ENCODE measurements around the gene ANKRD11.

The ANKRD11 gene

GRCh38 chr16:89396156-89396555 lies 94.2 kb downstream of the ANKRD11 start:
- no peaks in the 10 kb centered on the region for H3F3A ChIP-seq (ENCODE audit: low read depth)
- H3K4me1 ChIP-seq (ENCODE audit: insufficient read depth, low read length, poor library complexity, severe bottlenecking) = no peaks in the 10 kb centered on the region
- H3K27me3 ChIP-seq (ENCODE audit: insufficient read depth, low read length, poor library complexity, severe bottlenecking) = no peaks in the 10 kb centered on the region
- no peak overlapping the region for H2AFZ ChIP-seq (ENCODE audit: low read length)
- no peak overlapping the region for H3K9ac ChIP-seq (ENCODE audit: low read depth, low read length, poor library complexity, severe bottlenecking)
- no peak overlapping the region for H3K4me2 ChIP-seq (ENCODE audit: low read depth, low read length, poor library complexity, severe bottlenecking)
- no peaks in the 10 kb centered on the region for H3K9me3 ChIP-seq (ENCODE audit: insufficient read depth, low read depth, low read length)
- H3K9me2 ChIP-seq (replicated peaks; ENCODE audit: low read depth, low read length) = no peaks in the 10 kb centered on the region
- H3K36me3 ChIP-seq (ENCODE audit: insufficient read depth, low read length) = no peaks in the 10 kb centered on the region; the same call in 1 of the 2 replicates
- no peak for TF ChIP-seq CTCF (conservative IDR thresholded peaks at IDR 0.05; ENCODE audit: low read length)
- no peak for TF ChIP-seq EZH2phosphoT487 (IDR thresholded peaks at IDR 0.05; ENCODE audit: borderline replicate concordance)
- peaks cover 24% of the 10 kb centered on the region for H4K20me1 ChIP-seq (ENCODE audit: insufficient read depth, low read length, poor library complexity, severe bottlenecking)
- peaks cover 81% of the 10 kb centered on the region for H3K79me2 ChIP-seq (ENCODE audit: insufficient read depth, low read length)
- no peak overlapping the region for H3K4me3 ChIP-seq (ENCODE audit: low read length, poor library complexity, severe bottlenecking)

- Histone ChIP-seq H2AFZ (ENCODE audit: low read length) (no peak overlapping the region), H3K4me3 (ENCODE audit: low read length, poor library complexity, severe bottlenecking) (no peak overlapping the region), H3K27me3 (ENCODE audit: insufficient read depth, low read length, poor library complexity, severe bottlenecking) (no peaks in the 10 kb centered on the region), H3K9ac (ENCODE audit: low read depth, low read length, poor library complexity, severe bottlenecking) (no peak overlapping the region), H3K4me1 (ENCODE audit: insufficient read depth, low read length, poor library complexity, severe bottlenecking) (no peaks in the 10 kb centered on the region), H4K20me1 (ENCODE audit: insufficient read depth, low read length, poor library complexity, severe bottlenecking) (peaks cover 24% of the 10 kb centered on the region), H3K79me2 (ENCODE audit: insufficient read depth, low read length) (peaks cover 84% of the 10 kb centered on the region), H3K36me3 (ENCODE audit: insufficient read depth, low read length) (no peaks in the 10 kb centered on the region; the same call in 1 of the 2 replicates), H3K4me2 (ENCODE audit: low read depth, low read length, poor library complexity, severe bottlenecking) (no peak overlapping the region), H3F3A (ENCODE audit: low read depth) (no peaks in the 10 kb centered on the region), H3K9me3 (ENCODE audit: insufficient read depth, low read depth, low read length) (no peaks in the 10 kb centered on the region), H3K9me2 (replicated peaks; ENCODE audit: low read depth, low read length) (no peaks in the 10 kb centered on the region)
- no peak for TF ChIP-seq EZH2phosphoT487 (IDR thresholded peaks at IDR 0.05; ENCODE audit: borderline replicate concordance)
- TF ChIP-seq CTCF (conservative IDR thresholded peaks at IDR 0.05; ENCODE audit: low read length) = no peak
Measured at GRCh38 chr16:89395150-89396142, 94.9 kb downstream of the ANKRD11 start.

- H3K36me3 ChIP-seq (ENCODE audit: insufficient read depth, low read length) = no peaks in the 10 kb centered on the region; the same call in 1 of the 2 replicates
- no peaks in the 10 kb centered on the region for H3F3A ChIP-seq (ENCODE audit: low read depth)
- H4K20me1 ChIP-seq (ENCODE audit: insufficient read depth, low read length, poor library complexity, severe bottlenecking) = peaks cover 22% of the 10 kb centered on the region
- no peaks in the 10 kb centered on the region for H3K9me3 ChIP-seq (ENCODE audit: insufficient read depth, low read depth, low read length)
- H3K4me3 ChIP-seq (ENCODE audit: low read length, poor library complexity, severe bottlenecking) = no peak overlapping the region
- peaks cover 85% of the 10 kb centered on the region for H3K79me2 ChIP-seq (ENCODE audit: insufficient read depth, low read length)
- no peaks in the 10 kb centered on the region for H3K4me1 ChIP-seq (ENCODE audit: insufficient read depth, low read length, poor library complexity, severe bottlenecking)
- no peak overlapping the region for H3K9ac ChIP-seq (ENCODE audit: low read depth, low read length, poor library complexity, severe bottlenecking)
- H3K9me2 ChIP-seq (replicated peaks; ENCODE audit: low read depth, low read length) = no peaks in the 10 kb centered on the region
- no peak for TF ChIP-seq EZH2phosphoT487 (IDR thresholded peaks at IDR 0.05; ENCODE audit: borderline replicate concordance)
- no peak for TF ChIP-seq CTCF (conservative IDR thresholded peaks at IDR 0.05; ENCODE audit: low read length)
- no peak overlapping the region for H2AFZ ChIP-seq (ENCODE audit: low read length)
- no peak overlapping the region for H3K4me2 ChIP-seq (ENCODE audit: low read depth, low read length, poor library complexity, severe bottlenecking)
- H3K27me3 ChIP-seq (ENCODE audit: insufficient read depth, low read length, poor library complexity, severe bottlenecking) = no peaks in the 10 kb centered on the region
Measured at GRCh38 chr16:89393738-89394406, 96.5 kb downstream of the ANKRD11 start.

Measured in Loucy (cell line).